Muscle of arm (tissue), 12 donors: ENCODE measurements around the gene TNN. TPM values are rescaled to one million over a fixed set of nuclear protein-coding genes. Genes with fewer than 3 reads are reported as not detected.
"Not testable (repeated sequence)": the region's sequence is repeated elsewhere in the genome, so short reads cannot be mapped to it uniquely, and the experiment has no call there.

Experiments
- DNase-seq: peaks from one replicate; pipeline ENCODE4 v3.0.0-alpha.2; 2013
- polyA plus RNA-seq, 12 donors: library from polyadenylated mRNA; unstranded; fragments of 120-200 nt; gene quantifications; one replicate each; pipeline ENCODE4 v1.2.1, GENCODE V29; 2013; ENCODE audit not compliant: insufficient read length in 12 of 12

Gene TNN
- polyA plus RNA-seq, 12 donors = 2.8 to 6.6 (median 5.2) TPM; not detected in 1

GRCh38 chr1:175062858-175063257, 4.8 kb upstream of the TNN start:
- DNase-seq = peak; percentile 25

GRCh38 chr1:175070818-175071217, 3.2 kb downstream of the TNN start:
- no peak for DNase-seq

DNA sequence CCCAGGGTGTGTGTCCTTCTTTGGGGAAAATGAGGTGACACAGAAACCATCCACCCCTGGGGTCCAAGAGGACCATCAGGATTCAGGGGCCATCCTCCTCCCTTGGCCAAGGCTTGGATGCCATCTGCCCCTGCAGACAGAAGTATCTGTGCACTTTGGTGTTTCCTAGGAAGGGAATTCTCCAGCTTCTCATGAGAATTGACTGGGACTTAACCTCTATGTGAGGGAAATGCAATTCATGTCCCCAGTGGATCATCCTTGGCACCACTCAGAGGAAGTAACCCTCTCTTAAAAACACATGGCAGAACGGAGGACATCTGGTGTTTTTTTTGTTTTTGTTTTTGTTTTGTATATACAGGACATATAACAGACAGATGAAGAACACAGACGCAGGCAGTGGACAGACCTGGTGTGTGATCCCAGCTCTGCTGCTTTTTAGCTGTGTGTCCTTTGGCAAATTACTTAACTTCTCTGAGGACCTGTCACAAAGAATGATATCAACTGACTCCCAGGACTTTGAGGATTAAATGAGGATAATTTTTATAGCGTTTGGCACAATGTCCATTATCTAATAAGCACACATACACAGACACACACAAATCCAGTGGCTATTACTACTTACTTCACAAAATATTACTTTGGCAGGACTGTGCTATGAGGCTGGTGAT, 3.8 kb downstream of the TNN start:
- peak; percentile 31 for DNase-seq

DNA sequence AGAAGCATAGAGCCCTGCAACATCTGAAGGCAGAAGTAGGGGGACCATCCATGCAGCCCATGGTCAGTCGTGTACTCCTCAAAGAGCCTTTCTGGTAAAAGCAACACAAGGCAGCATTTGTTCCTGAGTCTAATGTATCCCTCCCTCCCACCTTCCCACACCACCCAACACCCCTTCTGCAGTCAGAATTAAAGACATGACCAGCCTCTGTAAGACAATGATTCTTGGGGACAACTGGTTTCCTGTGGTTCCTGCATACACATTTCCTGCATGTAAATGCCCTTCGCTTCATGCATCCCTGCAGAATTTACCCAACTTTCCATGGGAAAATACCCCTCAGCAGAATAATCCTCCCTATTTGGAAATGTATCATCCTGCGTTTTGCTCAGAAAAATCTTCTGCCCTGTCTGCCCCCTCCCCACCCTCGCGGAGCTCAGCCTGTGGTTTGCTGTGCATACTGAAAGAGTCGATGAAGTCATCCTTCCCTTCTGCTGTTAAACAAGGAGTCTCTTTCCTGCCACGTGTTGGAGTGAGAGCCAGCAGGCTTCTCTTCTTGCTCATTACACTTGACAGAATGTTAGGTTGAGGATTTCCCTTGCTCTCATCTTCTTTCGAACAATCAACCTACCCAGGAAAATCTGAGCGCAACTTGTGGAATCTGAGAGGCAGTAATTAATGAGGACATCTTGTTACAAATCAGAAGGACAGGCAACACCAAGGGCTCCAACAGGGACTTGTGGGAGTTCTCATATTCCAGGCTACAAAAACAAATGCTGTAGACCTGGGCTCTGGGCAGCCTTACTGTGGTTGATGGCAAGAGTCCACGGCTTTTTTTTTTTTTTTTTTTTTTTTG, 4.7 kb downstream of the TNN start:
- peak; percentile 92 for DNase-seq

DNA sequence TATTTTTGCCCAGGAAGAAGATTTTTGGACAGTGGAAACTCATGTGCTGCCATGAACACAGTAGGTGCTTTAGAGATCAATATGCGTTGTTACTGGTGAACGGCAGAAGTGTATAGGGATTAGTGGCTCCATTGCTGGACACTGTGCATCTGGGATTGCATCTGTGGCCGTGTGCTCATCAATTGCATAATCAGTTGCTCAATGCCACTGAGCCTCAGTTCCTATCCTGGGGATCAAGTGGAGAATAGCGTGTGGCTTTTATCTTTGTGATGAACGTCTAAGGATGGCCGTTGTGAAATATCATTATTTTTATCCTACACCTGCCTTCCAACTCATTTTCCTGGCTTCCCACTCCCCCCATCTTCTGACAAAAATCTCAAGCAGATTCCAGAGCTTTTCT, 5.4 kb downstream of the TNN start:
- no peak for DNase-seq

GRCh38 chr1:175073633-175074032, 6.0 kb downstream of the TNN start:
- no peak for DNase-seq

GRCh38 chr1:175075572-175076568, 8.2 kb downstream of the TNN start:
- DNase-seq = no peak

- no peak for DNase-seq
Observed at GRCh38 chr1:175077356-175078030, 9.9 kb downstream of the TNN start.

DNA sequence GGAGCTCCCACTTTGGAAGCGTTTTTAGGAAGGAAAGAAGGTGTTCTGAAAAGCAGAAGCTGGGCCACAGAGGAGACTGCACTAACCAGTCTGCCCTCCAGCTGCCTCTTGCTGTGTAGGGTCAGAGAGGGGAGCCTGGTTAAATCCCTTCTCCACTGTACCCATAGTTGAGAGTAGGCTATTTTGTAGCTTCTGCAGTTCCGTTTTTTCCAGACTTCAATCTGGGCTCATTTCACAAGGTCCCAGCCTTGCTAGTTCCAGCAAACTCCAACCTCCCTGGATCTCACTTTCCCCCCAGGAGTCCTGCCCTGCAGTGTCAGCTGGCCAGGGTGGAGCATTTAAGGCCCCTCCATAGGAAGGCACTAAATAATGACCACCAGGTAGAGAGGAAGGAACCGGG, 11.0 kb downstream of the TNN start:
- no peak for DNase-seq

DNA sequence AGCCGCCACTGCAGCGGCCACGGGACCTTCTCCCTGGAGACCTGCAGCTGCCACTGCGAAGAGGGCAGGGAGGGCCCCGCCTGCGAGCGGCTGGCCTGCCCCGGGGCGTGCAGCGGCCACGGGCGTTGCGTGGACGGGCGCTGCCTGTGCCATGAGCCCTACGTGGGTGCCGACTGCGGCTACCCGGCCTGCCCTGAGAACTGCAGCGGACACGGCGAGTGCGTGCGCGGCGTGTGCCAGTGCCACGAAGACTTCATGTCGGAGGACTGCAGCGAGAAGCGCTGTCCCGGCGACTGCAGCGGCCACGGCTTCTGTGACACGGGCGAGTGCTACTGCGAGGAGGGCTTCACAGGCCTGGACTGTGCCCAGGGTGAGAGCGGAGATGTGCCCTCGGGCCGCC, 11.7 kb downstream of the TNN start:
- no peak for DNase-seq

DNA sequence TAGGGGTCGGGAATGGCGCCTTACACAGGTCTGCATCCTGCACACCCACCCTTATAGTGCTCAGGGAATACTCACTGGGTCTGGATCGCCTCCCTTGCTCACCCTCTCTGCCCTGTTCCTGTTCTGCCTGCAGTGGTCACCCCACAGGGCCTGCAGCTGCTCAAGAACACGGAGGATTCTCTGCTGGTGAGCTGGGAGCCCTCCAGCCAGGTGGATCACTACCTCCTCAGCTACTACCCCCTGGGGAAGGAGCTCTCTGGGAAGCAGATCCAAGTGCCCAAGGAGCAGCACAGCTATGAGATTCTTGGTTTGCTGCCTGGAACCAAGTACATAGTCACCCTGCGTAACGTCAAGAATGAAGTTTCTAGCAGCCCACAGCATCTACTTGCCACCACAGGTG, 12.4 kb downstream of the TNN start:
- DNase-seq = no peak

GRCh38 chr1:175081983-175082382, 14.3 kb downstream of the TNN start:
- DNase-seq = no peak

- DNase-seq = no peak
Observed at GRCh38 chr1:175088525-175088951, 20.9 kb downstream of the TNN start.

- DNase-seq = no peak
Observed at GRCh38 chr1:175089136-175089718, 21.6 kb downstream of the TNN start.

- DNase-seq = no peak
Observed at GRCh38 chr1:175090780-175091179, 23.1 kb downstream of the TNN start.

GRCh38 chr1:175094626-175095025, 27.0 kb downstream of the TNN start:
- no peak for DNase-seq

- no peak for DNase-seq
Observed at GRCh38 chr1:175095069-175095468, 27.4 kb downstream of the TNN start.

GRCh38 chr1:175095978-175096607, 28.5 kb downstream of the TNN start:
- no peak for DNase-seq

GRCh38 chr1:175097361-175097760, 29.7 kb downstream of the TNN start:
- no peak for DNase-seq

DNA sequence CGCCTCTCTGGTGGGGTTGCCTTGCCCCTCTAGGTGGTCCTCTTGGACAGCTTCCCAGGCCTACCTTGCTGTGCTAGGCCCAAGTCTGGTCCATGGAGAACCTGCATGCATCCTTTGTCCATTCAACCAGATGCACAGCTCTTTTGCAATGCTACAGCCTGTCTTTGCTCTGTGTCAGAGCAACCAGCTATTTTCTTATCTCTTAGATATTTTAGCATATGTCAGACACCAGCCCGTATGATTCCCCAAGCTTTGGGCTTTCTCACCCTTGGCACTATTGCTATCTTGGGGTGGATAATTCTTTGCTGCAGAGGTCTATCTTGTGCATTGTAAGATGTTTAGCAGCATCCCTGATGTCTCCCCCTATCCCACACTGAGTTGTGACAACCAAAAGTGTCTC, 32.3 kb downstream of the TNN start:
- DNase-seq = no peak

- not testable (repeated sequence) for DNase-seq
Observed at GRCh38 chr1:175102166-175102565, 34.5 kb downstream of the TNN start.
